ENCODE results near the gene PALLD.
A peak's percentile ranks its signal among the peaks of the same experiment; 100 is the strongest.

PALLD gene

DNA sequence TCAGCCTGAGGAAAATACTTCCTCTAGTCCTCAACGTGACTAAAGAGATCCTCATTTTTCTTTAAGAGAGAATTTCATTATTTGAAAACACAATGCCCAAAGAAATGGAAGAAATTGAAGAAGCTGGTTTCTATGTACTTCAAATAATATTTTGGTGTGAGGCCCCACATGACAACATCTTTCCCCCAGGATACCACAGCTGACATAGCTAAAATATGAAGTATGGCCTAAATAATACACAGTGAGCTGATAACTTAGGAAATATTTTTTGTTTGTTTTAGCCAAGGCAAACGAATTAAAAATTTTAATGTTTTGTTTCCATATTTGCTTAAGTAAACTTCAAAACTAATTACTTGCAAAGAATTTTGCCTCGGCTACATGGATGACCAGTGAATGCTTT lies 364.0 kb downstream of the PALLD start:
- H3K4me3 ChIP-seq (ENCODE audit: low read depth, low read length), result no peak overlapping the region
- TF ChIP-seq, protein P1, sequence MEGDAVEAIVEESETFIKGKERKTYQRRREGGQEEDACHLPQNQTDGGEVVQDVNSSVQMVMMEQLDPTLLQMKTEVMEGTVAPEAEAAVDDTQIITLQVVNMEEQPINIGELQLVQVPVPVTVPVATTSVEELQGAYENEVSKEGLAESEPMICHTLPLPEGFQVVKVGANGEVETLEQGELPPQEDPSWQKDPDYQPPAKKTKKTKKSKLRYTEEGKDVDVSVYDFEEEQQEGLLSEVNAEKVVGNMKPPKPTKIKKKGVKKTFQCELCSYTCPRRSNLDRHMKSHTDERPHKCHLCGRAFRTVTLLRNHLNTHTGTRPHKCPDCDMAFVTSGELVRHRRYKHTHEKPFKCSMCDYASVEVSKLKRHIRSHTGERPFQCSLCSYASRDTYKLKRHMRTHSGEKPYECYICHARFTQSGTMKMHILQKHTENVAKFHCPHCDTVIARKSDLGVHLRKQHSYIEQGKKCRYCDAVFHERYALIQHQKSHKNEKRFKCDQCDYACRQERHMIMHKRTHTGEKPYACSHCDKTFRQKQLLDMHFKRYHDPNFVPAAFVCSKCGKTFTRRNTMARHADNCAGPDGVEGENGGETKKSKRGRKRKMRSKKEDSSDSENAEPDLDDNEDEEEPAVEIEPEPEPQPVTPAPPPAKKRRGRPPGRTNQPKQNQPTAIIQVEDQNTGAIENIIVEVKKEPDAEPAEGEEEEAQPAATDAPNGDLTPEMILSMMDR (conservative IDR thresholded peaks at IDR 0.05; ENCODE audit: low read depth, low read length), result no peak
- peak; percentile 46 for DNase-seq (ENCODE audit: low read depth)

DNA sequence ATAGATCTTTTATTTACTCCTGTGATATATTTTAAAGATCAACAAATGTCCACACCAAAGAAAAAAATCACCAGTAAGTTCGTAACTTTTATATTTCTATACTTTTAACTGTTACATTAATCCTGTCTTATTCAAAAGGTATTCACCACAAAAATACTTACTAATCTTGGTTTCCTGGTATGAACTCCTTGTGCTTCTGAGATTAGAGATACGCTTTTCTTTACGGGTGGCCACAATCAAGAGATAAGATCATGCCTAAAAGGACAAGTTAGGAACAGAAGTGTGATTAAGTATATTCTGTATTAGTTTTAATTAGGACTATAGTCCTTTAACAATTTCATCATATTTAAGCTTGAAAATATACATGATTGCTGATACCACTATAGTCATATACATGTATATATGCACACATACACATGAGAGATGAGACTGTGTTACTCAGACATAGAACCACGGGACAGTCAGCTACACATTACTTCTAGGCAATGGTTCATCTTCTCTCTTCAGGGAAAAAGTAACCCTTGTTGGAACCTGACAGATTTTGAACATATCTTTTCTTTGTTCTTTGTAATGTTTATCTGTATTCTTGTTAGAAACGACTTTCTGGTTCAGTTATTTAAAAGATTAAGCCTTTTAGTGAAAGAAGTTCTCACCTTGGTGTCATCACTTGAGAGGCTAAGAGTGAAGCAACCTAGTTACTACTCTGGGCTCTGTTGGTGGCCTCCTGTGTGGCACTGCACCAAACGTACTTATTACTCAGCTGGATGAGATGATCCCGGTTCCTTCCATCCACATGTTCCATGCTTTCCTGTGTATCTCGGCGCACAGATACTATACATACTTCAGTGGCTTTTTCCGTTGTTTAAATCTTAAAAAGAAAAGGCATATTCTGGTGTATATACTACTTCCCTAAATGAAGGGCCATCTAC lies 367.1 kb downstream of the PALLD start:
- TF ChIP-seq, protein P1 (conservative IDR thresholded peaks at IDR 0.05; ENCODE audit: low read depth, low read length), result no peak
- H3K4me3 ChIP-seq (ENCODE audit: low read depth, low read length), result no peak overlapping the region
- no peak for DNase-seq (ENCODE audit: low read depth)

DNA sequence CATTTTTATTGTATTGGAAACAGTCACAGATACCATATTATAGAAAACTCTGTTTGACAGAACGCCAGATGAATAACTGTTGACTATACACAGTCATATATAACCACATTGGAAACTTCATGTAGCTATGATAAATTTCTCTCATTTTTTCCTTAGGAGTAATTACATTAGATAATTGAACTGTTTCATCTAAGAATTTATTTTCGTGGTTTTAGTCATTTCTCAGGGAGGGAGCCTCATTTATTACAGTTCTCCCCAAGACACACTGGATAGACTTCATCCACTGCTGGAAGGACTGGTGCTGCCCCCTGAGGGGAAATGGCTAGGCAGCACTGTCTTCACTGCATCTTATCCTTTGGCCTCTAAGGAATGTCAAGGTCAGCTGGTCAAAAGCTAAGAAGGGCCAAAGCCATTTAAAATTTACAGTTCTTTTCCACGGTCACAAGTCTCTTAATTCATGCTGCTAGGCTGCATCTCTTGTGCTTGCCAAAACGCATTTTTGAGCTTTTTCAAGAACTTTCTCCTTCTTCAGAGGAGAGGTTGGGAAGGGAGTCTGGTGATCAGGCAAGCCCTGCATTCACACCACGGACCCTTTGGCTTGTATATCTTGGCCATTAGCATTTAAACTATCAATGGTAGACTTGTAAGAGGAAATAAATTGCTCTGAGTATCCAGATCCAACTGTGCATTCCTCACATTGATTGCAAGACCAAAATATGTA lies 368.1 kb downstream of the PALLD start:
- TF ChIP-seq, protein P1 (conservative IDR thresholded peaks at IDR 0.05; ENCODE audit: low read depth, low read length), result peak; percentile 64
- no peak overlapping the region for H3K4me3 ChIP-seq (ENCODE audit: low read depth, low read length)
- DNase-seq (ENCODE audit: low read depth), result peak; percentile 79

DNA sequence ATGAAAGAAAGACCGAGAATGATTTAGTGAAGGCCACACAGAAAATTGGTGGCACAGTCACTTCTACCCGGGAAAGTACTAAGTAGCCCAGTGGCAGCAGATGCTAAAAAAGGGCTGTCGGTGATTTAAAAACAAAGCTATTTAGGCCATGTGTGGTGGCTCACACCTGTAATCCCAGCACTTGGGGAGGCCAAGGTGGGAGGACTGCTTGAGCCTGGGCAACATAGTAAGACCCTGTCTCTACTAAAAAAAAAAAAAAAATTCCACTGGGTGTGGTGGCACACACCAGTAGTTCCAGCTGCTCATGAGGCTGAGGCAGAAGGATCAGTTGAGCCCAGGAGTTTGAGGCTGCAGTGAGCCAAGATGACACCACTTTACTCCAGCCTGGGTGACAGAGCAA lies 369.0 kb downstream of the PALLD start:
- TF ChIP-seq, protein P1 (conservative IDR thresholded peaks at IDR 0.05; ENCODE audit: low read depth, low read length), result no peak
- no peak for DNase-seq (ENCODE audit: low read depth)
- no peak overlapping the region for H3K4me3 ChIP-seq (ENCODE audit: low read depth, low read length)

DNA sequence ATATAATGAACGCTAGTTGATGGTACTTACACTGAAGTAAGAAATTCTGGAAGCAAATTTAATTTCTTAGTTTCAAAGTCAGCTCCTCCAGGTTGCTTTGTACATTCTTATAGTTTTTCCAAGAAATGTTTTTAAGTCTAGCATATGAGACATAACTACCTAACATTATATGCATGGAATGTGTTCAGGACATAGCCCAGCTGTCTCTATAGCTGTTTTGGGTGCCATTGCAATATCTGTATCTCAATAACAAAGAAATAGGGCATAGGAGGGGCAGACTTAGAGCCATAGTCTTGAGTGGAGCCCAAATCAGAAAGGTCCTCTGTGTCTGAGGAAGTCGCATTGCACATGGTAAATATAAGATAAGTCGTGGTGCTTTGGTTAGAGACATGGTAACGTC lies 369.8 kb downstream of the PALLD start:
- TF ChIP-seq, protein P1 (conservative IDR thresholded peaks at IDR 0.05; ENCODE audit: low read depth, low read length), result no peak
- H3K4me3 ChIP-seq (ENCODE audit: low read depth, low read length), result no peak overlapping the region
- DNase-seq (ENCODE audit: low read depth), result no peak

DNA sequence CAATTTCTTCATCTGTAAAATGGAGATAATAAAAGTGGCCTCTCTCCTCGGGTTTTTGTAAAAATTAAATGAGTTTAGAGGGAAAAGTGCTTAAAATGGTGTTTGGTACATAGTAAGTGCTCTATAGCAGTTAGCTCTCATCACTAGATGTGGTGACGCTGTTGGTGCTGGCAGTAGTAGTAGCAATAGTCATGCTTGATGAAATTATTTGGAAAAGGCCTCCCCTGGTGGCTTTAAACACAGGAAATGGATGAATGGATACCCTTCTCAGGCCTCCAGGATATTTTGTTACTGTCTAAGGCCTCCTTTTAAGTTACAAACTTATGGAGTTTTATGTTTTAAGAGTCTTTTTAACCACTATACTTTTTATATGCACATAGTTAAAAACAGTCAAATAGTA lies 370.3 kb downstream of the PALLD start:
- no peak overlapping the region for H3K4me3 ChIP-seq (ENCODE audit: low read depth, low read length)
- DNase-seq (ENCODE audit: low read depth), result no peak
- TF ChIP-seq, protein P1 (conservative IDR thresholded peaks at IDR 0.05; ENCODE audit: low read depth, low read length), result no peak

Data from choroid plexus epithelial cell (primary cell).